GM15510 (cell line): ENCODE data around the gene ADAMTS10.

Source experiments
- POLR2A ChIP-seq: IDR thresholded peaks from 3 replicates; pipeline ENCODE4 v1.6.1; 2011; ENCODE audit warnings: borderline replicate concordance; ENCODE audit not compliant: insufficient read length; ENCODE audit errors: extremely low read depth

ADAMTS10 gene

DNA sequence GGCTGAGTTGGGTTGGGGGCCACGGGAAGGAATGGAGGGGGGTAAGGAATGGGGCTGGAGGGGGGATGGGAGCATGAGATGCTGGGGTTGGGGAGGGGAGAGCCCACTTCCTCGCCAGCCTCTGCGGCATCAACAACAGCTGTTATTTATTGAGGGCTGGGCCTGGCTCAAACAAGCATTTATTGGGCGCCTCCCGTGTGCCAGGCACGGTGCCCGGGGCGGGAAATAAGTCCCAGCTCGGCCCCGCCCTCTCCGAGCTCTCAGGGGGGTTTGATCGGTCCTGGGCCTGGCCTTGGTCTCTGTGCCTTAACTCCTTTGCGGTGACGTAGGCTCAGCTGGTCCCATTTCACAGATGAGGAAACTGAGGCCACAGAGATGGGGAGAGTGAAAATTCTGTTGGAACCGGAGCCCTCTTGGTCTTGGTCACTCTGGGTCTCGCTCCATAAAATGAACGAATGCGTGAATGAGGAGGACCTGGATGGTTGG lies 919 bp upstream of the ADAMTS10 start:
- TF ChIP-seq POLR2A: no peak

DNA sequence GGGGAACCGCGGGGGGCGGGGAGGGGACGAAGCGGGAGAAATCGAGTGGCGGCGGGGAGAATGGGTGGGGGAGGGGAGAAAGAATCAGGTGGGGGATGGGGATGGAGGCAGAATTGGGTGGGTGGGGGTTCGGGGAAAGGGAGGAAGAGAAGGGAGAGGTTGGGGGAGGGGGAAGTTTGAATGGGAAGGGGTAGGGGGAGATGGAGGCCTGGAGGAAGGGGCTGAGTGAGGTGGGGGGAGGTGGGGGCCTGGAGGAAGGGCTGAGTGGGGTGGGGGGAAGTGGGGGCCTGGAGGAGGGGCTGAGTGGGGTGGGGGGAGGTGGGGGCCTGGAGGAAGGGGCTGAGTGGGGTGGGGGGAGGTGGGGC lies 403 bp upstream of the ADAMTS10 start:
- TF ChIP-seq POLR2A: no peak

DNA sequence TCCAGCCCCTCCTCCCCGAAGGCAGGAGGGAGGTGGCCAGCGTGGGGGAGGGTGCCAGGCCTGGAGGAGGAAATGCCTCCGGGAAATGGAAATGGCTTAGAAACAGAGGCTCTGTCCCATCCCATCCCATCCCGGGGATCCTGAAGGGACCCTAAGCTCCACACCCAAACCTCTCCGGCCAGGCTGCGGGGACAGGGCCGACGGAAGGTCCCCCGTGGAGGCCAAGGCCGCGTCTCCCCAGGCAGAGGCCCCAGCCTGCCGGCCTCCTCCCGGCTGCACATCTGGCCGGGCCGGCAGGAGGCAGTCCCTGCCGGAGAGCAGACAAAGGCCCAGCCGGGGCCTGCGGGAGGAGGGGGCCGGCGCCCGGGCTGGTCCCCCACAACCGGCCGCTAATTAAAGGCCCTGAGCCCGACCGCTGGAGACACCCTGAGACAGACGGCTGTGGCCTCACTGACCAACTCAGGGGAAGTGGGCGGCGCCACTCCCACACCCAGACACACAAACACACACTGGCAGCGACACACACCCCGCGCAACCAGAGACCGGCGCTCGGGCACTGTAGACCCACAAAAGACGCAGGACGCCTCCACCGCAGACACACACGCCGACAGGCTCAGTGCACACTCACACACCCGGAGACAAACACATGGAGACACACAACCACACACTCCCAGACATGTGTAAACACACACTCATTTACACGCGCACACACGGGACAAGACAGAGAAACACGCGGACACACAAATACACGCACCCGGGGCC lies 1.1 kb downstream of the ADAMTS10 start:
- TF ChIP-seq POLR2A: no peak

DNA sequence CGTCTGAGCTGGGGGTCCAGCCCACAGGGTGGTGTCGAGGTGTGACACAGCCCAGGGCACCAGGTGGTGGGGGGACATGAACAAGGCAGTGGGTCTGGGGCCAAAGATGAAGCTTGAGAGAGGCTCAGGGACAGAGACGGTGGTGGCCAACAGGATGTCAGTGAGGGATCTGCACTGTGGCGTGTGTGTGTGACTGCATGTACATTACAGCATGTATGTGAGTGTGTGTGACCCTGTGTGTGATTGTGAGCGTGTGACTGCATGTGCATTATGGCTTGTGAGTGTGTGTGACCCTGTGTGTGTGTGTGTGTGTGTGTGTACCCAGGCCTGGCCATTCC lies 1.6 kb downstream of the ADAMTS10 start:
- no peak for TF ChIP-seq POLR2A

DNA sequence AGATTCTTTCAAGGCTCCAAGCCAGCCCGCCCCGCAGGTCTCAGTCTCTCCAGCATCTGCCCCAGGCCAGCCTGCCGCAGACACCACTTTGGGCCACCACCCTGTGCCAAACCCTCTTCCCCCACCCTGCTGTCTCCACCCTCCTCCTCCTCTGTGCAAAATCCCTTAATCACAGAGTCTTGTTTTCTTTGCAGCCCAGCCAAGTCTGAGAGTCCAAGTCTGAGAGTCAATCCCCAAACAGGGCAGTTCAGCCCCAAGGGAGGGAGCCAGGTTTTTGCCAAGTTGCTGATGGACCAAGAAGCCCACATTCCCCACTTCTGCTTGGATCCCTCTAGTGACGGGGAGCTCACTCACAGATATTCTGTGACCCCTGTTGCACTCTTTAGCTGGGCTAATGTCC lies 3.1 kb downstream of the ADAMTS10 start:
- TF ChIP-seq POLR2A: no peak

DNA sequence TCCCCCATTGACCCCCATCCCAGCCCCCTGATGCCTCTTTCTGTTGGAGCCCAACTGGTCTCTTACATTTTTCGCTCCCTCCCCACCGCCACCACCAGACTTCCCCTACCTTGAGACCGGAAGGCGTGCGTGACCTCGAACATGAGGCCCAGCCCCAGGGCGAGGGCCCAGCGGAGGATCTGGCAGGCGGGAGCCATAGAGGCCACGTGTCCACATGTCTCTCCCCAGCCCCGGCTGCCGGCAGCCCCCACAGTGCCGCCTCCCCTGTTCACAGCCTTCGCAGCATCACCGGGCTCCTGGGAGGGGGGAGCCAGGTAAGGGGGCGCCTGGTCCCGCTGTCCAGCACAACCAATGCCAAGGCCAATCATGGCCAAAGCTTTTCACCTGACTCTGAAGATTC lies 5.0 kb downstream of the ADAMTS10 start:
- TF ChIP-seq POLR2A: no peak

DNA sequence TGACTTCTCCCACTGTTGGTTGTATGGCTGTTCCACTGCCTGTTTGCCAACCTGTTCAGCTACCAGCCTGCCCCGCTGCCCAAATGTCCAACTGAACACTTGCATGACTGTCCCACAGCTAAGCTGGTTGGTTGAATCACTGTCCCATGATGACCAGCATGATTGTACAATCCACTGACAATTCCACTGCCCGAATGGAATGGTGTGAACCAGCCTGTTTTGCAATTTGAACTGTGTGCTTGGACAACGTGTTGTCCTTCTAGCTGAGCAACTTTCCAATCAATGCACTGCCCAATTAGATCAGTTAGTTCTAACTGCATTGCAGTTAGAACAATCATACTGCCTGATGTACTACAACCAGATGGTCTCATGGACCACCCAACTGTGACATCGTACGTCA lies 8.7 kb downstream of the ADAMTS10 start:
- no peak for TF ChIP-seq POLR2A

DNA sequence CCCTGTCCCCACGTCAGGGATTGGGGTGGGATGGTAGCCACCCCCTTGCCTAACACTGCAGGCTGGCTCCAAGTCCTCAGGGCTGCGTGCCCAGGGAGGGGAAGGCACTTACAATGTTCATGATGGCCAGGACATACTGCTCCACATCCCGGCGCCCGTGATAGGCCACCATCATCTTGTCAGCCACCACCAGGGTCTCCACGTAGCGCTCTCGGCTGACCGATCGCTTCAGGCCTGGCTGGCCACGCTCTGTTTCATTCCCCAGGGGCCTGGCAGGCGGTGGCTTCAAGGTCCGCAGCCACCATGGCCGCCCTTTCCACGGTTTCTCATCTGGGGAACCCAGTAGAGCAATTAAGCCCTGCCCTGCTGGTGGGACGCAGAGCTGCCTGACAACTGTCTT lies 9.7 kb downstream of the ADAMTS10 start:
- no peak for TF ChIP-seq POLR2A

DNA sequence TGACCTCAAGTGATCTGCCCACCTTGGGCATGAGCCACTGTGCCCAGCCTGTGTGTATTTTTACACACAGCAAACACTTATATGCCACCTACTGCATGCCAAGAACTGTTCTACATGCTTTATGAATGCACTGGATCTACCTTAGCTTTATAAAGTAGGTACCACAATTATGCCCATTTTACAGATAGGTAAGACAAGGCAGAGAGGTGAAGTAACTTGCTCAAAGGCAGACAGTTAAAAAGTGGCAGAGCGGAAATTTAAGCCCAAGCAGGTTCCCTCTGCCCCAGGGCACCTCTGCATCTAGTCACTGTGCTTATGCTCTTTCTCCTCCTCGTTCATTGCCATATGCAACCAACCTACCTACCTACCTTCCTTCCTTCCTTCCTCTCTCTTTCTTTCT lies 10.5 kb downstream of the ADAMTS10 start:
- no peak for TF ChIP-seq POLR2A

DNA sequence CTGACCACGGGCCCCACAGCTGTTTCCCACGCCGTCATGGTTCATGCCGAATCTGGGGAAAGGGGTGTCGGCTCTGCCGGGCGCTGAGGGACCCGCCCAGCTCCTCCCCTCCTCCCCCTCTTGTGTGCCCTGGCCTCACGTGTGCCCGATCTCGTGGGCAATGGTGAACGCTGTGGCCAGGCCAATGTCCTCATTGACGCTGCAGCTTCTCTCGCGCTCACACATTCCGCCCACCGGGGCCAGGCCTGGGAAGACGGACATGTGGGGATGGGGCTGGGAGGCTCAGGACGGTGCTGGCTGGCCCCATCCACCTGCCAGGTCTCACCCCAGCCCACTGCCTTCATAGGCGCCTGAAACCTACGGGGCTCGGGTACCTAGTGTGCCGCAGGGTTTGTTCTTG lies 14.3 kb downstream of the ADAMTS10 start:
- no peak for TF ChIP-seq POLR2A

DNA sequence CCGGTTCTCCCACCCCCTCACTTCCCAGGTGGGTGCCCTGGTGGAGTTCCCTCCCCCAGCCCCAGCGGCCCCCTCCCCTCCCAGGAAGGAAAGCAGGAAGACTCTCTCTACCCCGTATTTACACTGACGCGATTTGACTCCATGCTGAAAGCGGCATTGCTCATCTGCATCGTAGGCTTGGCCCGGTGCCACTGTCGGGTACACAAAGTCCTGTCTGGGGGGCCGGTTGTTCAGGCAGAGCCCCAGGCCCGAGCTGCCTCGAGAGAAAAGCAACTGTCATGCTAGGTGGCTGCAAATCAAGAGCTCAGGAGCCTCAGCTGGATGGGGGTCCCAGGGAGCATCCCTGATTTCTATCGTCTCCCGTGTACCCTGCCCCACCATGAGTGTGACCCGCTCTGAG lies 14.9 kb downstream of the ADAMTS10 start:
- TF ChIP-seq POLR2A: no peak

DNA sequence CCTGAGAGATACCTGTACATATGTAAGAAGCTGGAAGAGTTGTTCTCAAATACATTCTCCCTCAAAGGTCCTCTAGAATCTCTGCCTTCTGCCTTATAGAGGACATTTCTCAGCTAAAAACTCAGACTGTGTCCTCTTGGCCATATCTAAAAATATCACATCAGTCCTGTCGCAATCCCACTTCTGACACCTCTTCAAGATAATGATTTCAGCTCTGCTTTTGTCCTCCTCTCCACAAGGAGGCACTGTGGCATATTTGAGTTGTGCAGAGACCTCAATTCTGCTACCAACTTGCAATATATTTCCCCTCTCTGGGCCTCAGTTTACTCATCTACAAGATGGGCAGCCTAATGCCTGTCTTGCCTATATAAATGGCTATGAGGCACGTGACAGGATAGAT lies 16.6 kb downstream of the ADAMTS10 start:
- TF ChIP-seq POLR2A: no peak

DNA sequence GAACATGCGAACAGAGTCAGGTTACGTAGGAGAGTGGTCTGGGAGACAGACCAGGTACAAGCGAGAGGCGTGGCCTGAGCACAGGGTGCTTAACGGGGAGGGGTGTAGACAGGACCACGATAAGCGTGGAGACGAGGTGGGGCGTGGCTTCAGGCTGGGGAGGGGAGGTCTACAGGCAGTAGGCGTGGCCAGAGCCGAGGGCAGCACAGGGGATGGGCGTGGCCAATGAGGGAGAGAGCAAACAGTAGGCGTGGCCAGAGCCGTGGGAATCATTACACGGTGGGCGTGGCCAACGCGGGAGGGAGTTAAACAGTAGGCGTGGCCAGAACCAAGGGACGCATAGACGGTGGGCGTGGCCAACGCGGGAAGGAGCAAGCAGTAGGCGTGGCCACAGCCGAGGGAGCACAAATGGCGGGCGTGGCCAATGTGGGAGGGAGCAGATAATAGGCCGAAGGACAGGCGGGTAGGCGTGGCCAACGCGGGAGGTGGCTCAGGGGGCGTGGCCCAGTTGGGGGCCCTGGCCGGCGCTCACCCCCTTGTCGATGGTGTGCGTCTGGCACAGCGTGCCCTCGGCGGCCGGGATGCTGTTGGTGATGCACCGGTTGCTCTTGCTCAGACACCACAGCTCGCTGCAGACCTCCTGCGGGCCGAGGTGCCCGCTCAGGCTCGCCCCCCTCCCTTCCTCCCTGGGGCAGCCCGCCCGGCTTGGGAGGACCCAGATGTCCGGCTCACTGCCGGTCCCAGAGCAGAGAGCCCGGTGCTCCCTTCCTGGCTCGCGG lies 18.1 kb downstream of the ADAMTS10 start:
- TF ChIP-seq POLR2A: no peak

DNA sequence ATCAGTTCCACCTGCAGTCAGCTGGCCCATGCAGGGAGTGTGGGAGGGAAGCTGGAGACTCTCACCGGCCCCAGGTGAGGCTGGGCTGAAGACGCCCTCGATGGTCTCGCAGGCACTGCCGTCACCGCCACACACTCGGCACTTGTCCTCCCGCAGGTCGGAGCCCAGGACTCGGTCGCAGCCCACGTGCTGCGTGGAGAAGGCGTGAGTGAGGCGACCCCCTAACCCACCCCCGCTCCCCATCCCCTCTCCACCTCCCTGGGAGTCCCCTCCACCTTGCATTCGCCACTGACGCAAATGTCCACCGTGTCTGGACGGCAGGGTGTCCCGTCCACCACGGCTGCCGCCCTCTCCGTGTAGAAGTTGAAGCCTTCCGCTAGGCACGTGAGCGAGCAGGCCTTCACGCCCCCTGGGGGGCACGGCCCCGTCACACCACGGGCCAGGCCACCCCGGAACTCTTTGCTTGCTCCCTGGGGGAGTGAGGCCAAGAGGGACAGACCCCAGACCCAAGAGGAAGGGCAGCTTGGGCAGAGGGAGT lies 21.3 kb downstream of the ADAMTS10 start:
- no peak for TF ChIP-seq POLR2A

DNA sequence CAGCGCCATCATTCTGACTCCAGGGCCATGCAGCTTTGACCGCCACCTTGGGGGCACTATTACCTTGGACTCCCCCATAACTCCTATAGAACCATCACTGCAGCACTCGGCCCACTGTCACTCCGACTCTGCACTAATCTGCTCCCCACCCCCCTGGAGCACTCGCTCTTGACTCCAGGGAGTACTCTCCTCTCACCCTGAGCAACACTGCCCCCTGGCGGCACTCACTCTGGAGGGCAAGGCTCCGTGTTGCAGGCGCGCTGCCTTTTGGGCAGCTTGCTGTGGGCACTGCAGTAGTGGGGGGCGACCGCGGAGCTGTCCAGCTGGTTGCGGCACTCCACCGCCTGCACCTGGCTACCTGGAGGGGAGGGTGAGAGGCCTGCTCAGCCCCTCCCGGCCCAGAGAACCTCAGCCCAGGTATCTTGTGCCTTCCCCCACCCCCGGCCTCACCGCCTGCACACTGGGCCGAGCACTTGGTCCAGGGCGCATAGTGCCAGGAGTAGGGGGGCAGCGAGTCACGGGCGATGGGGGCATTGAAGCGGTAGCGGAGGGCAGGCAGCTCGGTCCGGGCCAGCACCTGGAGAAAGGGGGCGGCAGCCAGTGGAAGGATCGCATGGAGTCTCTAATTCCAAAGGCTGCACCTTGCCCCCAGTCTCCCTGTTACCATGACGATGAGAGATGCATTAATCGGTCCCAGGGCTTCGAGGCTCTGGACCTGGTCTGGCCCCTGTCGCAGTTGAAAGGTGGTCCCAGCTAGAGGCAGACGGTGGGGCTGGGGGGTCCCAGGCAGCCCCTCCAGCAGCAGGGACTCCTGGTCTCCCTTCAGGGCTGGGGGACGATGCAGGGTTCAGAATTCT lies 24.4 kb downstream of the ADAMTS10 start:
- TF ChIP-seq POLR2A: no peak
